Activated T-cell treated with anti-CD3 and anti-CD28 coated beads, Interleukin-2, amount 50 U/mL, for 1 hour (primary cell): Measurements from ENCODE around the gene KCND3.

Experiments used
- DNase-seq: peaks from one replicate; pipeline ENCODE4 v3.0.0-alpha.2; 2020

Gene KCND3

GRCh38 chr1:111989531-111990025, at the start of gene KCND3:
KCND3 (minus strand) TSS chr1:111989668.
- no peak for DNase-seq

DNA sequence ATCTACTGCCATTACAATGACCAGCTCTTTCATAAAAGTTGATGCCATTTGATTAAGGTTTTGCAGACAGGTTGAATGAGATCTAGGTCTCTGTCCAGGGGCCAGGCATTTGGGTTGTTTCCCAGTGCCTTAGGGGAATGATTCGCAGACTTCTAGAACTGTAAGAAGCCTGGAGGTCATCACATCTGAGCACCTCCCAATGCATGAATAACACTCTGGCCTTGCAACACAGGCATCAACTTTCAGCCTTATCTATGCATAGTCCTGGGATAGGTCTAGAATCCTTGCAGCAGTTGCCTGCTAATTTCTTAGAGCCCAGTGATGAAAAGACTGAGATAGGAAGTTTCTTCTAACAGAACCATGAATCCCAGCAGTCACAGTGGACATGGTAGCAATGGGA, 44.8 kb upstream of the KCND3 start:
- no peak for DNase-seq

- no peak for DNase-seq
These were observed 44.1 kb upstream of the KCND3 start for GRCh38 chr1:112033439-112034120.

DNA sequence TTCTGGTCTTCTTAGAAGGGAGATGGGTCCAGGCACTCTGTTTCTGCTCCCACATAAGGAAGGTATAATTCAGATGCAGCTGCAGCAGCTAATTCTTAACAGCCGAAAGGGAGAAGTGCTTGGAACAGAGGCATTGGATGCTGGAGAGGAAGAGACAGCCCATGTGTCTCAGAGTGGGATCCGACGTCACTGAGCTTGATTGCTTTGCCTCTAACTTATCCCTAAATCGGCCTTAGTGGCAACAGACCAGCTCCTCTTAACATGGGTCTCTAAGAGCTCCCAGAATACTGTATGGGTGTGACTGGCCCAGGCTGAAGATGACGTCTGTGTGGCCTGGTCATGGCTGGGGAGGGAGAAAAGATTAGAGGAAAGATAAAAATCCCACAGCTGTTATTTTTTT, 40.7 kb upstream of the KCND3 start:
- DNase-seq: no peak

DNA sequence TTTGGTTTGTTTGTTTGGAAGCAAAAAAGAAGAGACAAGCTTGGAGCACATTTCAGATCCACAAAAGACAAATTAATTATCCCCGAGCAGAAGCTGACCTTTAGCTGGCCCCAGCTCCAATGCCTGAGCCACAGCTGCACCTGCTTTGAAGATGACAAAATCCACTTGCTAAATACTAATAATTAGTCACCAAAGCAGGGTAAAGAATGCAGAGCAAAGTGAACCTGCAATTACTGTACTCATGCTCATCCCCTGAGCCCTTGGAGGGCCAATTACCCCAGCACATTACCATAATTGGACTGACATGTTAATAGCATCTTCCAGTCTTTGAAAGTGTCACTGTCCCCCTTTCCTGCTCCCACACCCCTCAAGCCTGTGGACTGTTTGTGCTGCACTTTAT, 38.2 kb upstream of the KCND3 start:
- DNase-seq: no peak

DNA sequence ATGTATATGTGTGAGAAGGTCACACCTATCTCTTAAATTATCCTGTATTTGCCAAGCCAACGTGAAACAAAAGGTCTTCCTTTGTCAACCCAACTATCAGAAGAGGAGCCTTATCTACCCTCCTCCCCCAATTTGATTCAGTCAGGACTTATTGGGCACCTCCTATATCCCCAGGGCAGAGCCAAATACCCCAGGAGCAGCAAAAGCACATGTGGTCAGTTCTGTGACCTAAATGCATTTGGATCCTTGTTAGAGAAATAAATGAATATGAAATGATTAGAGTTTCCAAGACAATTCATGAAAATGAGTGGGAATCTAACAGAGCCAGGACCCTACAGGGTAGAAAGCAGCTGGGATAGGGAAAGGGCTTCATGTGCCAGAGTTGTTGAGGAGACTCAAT, 37.0 kb upstream of the KCND3 start:
- DNase-seq: no peak

DNA sequence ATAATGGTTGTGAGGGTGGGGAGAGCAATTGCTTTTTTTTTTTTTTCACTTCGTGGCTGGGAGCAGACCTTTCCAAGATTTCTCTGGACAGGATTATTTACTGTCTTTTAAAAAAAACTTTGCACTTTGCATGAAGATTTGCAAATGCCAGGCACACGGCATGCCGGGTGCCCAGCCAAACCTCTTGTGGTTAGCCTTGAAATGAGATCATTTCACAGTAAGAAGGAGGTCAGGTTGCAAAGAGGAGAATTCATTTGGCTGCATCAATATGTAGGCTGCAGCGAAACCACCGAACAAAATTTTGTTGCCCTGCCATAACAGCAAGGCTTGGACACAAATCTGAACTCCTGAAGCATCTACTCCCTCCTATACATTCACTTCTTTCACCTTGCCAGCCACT, 36.5 kb upstream of the KCND3 start:
- DNase-seq: no peak

DNA sequence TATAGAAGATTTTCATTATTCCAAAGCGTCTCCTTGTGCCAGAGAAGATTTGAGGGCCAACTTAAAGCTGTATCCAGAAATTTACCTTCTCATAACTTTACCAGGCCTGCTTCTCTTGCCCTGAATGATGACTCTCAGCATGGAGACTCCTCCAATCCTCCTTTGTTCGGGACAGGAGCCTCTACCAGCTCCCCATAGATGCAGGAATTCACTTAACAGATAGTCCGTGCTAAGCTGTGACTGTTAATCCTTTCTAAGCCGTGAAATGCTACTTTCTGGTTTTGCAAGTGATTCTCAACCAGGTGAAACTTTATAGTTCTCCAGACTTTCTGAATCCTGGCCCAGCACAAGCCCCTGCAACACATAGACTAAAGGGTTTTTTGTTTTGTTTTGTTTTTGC, 31.8 kb upstream of the KCND3 start:
- no peak for DNase-seq

DNA sequence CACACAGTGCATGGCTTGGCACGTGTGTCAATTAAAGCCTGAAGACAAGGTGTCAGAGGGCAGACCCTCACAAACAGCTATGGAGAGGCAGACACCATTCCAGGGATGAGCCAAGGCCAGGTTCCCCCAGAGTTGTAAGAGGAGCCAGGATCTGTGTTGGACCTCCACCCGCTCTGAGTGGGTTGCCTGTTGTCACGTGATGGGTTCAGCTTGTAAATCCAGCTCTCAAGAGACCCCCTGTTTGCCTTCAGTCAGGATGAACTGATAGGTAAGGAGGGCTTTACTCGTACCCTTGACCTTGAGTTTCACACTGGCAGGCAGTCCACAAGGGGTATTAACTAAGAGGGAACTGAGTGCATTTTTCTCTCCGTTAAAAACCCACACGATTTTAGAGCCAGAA, 27.7 kb upstream of the KCND3 start:
- DNase-seq: no peak

GRCh38 chr1:112012823-112013222, 23.4 kb upstream of the KCND3 start:
- no peak for DNase-seq

- no peak for DNase-seq
These were observed 21.7 kb upstream of the KCND3 start for GRCh38 chr1:112011202-112011601.

GRCh38 chr1:112007169-112007568, 17.7 kb upstream of the KCND3 start:
- DNase-seq: no peak

DNA sequence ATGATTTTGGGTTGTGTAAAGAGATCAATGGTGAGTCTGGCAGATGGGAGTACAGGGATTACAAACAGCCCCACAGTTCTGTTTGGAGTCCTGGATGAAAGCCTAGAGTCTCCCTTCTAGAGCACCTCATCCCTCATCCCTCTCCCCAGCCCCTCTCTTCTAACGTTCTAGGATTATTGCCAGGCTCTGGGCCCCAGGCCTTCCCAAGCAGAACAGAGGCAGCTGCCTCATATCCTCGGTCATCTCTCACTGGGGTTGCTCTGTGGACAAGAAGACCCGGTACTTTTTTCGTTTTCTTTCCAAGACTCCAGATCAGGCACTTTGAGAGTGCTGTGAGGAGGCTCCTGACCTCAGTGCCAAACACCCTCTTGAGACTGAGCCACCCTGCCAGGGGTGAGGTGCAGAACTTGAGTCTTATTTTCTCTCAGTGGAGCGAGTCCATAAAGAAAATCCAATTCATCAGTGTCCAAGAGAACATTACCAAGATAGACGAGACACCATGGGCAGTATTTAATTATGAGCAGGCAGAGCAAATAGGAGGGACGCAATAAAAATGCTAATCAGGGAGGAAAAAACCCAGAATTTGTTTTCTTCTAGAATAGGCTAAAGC, 17.1 kb upstream of the KCND3 start:
- no peak for DNase-seq

DNA sequence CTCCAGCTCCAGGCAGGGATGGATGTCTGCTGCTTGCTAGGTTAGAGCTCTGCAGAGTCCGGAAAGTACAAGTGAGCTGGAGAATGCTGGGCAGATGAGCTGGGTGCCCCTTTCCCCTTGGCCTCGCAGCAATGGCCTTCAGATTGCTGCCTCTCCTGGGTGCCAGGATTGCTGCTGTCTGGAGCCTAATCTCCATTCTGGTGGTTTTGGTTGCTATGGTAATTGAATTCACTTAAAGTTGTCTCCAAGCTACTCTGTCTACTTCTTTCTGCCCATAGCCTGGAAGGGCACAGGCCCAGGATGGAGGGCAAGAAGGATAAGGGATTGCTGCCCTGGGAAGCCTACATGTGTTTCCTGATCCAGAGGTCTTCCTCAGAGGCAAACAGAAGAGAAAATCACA, 14.6 kb upstream of the KCND3 start:
- no peak for DNase-seq

GRCh38 chr1:112002514-112002913, 13.0 kb upstream of the KCND3 start:
- DNase-seq: no peak

- no peak for DNase-seq
These were observed 12.0 kb upstream of the KCND3 start for GRCh38 chr1:112001436-112001835.

GRCh38 chr1:112000048-112000447, 10.6 kb upstream of the KCND3 start:
- DNase-seq: no peak

DNA sequence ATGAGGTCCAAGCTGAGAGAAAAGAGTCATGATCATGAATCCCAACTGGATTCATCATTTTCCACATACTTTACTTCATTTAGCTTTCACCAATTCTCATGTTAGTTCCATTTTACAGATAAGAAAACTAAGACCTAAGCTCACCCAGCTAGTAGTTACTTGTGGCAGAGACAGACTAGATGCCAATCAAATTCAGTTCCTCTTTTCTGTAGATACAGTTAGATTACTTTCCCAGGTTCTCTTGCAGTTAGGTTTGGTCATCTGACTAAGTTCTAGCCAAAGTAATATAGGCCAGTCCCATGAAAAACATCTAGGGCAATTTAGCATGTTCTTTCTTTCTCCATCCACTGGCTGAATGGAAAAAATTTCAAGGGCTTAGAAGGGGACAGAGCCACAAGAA, 8.9 kb upstream of the KCND3 start:
- DNase-seq: no peak

DNA sequence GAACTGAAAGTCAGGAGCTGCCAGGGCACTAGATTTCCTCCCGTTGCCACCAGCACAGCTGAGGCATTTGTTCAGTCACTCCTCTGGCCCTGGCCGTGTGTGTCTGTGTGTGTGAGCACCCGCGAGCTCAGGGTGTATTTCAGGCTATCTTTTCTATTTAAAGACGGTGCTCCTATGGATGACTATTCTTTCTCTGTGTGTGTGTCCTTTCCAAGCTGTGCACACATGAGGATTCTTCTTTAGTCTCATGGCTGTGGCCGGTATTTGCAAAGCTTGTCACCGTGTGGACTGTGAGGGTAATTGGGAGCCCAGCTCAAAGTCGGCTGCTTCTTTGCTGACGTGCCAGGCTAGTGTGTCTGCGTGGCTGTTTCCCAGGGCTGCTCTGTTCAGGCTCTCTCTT, 3.0 kb upstream of the KCND3 start:
- DNase-seq: no peak

DNA sequence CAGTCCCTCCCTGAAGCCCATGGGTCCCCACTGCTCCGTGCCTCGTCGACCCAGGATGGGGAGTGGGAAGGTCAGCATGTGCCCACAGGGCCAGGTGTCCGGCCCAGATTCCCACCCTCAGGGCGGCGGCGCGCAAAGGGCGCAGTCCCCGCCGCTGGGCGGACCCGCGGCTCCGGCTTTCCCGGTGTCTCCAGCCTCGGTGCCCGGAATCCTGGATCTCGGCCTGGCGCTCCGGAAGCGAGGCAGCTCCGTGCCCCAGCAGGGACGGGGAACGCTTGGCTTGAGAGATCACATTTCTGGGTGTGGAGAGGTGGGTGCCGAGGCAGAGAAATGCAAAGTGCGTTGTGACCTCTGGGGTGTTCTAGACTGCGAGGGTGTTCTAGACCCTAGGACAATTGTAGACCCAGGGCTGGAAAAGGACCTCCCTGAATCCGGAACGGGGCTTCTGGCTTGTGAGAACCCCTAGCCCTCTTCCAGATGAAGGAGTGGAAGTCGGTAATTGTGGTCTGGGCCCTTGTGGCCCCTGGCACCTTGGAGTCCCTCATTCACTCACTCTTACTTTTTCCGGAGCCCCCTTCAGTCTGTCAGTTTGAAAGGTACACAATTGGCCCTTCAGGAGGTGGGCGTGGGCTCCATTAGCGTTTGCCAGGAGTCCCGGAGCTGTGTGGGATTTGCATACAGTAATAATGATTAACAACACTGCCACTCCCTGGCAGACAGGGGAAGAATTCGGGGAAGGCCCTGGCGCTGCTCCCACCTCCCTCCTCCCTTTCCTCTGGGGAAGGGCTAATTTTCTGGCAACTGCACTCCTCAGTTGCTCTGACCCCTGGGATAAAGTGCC, 1.6 kb upstream of the KCND3 start:
- no peak for DNase-seq

DNA sequence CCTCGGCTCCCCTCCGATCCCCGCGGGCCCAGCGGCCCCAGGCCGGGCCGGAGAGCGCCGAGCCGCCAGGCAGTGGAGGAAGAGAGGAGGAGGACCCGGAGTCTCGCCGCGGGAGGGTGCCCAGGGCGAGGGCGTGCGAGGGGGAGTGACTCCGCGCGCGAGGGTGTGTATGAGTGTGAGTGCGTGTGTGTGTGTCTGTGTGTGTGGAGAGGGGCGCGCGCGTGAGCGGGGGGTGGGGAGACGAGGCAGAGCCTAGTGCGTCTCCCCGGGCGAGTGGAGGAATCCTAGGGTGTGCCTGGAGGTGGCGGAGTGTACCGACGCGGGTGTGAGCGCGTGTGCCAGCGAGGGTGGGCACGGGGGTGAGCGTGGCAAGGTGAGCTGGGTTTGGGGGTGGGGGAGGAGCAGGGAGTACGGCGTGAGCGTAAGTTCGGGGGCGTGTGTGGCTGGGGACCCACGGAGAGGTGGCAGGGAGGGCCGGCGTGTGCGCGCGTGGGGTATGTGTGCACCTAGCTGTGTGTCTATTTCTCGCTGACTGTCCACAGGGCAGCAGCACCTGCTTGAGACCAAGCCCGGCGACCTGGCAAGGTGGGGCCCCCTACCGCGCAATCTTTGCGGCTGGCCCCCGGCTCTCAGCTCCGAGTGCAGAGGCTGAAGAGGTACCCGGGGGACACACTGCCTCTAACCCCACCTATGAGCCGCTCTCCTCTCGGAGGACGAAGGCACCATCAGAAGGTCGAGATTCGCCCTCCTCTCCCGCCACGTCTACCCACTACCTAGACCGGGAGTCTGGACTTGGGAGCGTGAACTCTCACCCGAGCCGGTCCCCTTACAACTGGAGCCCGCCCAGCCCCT, 784 bp upstream of the KCND3 start:
- no peak for DNase-seq

GRCh38 chr1:111988743-111989453, 570 bp downstream of the KCND3 start:
- no peak for DNase-seq
